HEK293 (cell line): ENCODE results near the gene CSKMT.
"Not testable (repeated sequence)": the region's sequence is repeated elsewhere in the genome, so short reads cannot be mapped to it uniquely, and the experiment has no call there.

Source experiments
- CTCF ChIA-PET: fragments of 350-600 bp; formaldehyde crosslinking; extraction: SDS; loops from one replicate; lab custom pipeline; 2021; ENCODE audit warnings: antibody characterized with exemption; lab: Yijun Ruan, JAX
- POLR2A ChIA-PET: fragments of 300-600 bp; formaldehyde crosslinking; extraction: SDS; loops from one replicate; lab custom pipeline; 2020; ENCODE audit warnings: antibody characterized with exemption, inconsistent platforms; lab: Yijun Ruan, JAX
- H3K27ac ChIP-seq: fragments of 200-500 bp; sonication (Bioruptor generic); 2 replicates; pipeline ENCODE4 v1.5.1; 2014; ENCODE audit warnings: low read depth, low read length, control low read depth, inconsistent platforms; ENCODE audit errors: extremely low read depth
- H3K36me3 ChIP-seq, 2 experiments: fragments of 200-500 bp in 1 of 2; sonication (Bioruptor generic) in 1 of 2; 1 replicate in 1 of 2; 2 replicates in 1 of 2; pipeline ENCODE4 v1.5.1; 2014 to 2017; ENCODE audit warnings: inconsistent platforms in 2 of 2, low read length in 2 of 2; ENCODE audit not compliant: control insufficient read depth in 2 of 2, insufficient read depth in 1 of 2
- H3K4me1 ChIP-seq: fragments of 200-500 bp; sonication (Bioruptor generic); 2 replicates; pipeline ENCODE4 v1.5.1; 2014; ENCODE audit warnings: mild to moderate bottlenecking, low read length, inconsistent platforms; ENCODE audit not compliant: control insufficient read depth, insufficient read depth
- H3K4me3 ChIP-seq: 2 replicates; pipeline ENCODE4 v1.5.1; 2011; ENCODE audit warnings: low read depth, mild to moderate bottlenecking, control low read depth, low read length, moderate library complexity
- H3K9me3 ChIP-seq: fragments of 200-500 bp; sonication (Bioruptor generic); 2 replicates; pipeline ENCODE4 v1.5.1; 2014; ENCODE audit warnings: low read depth, low read length, inconsistent platforms; ENCODE audit not compliant: control insufficient read depth, insufficient read depth
- EGR2 ChIP-seq: fragments of 450-650 bp; formaldehyde crosslinking; IDR thresholded peaks from 2 replicates; pipeline ENCODE4 v1.5.1; 2016; ENCODE audit warnings: low read depth, missing biosample characterization, missing genetic modification characterization
- ZFHX2 ChIP-seq: fragments of 450-650 bp; formaldehyde crosslinking; conservative IDR thresholded peaks from 2 replicates; pipeline ENCODE4 v1.5.1; 2016; ENCODE audit warnings: missing biosample characterization, missing genetic modification characterization
- ZFP41 ChIP-seq: fragments of 450-650 bp; formaldehyde crosslinking; IDR thresholded peaks from 2 replicates; pipeline ENCODE4 v1.5.1; 2016; ENCODE audit warnings: missing biosample characterization, missing genetic modification characterization, borderline replicate concordance
- ZNF202 ChIP-seq: fragments of 450-650 bp; formaldehyde crosslinking; IDR thresholded peaks from 2 replicates; pipeline ENCODE4 v1.5.1; 2016; ENCODE audit warnings: missing biosample characterization, missing genetic modification characterization, borderline replicate concordance
- ZNF214 ChIP-seq: fragments of 450-650 bp; formaldehyde crosslinking; IDR thresholded peaks from 2 replicates; pipeline ENCODE4 v1.5.1; 2017; ENCODE audit warnings: missing biosample characterization, mild to moderate bottlenecking, missing genetic modification characterization, borderline replicate concordance
- ZNF311 ChIP-seq: fragments of 450-650 bp; formaldehyde crosslinking; IDR thresholded peaks from 2 replicates; pipeline ENCODE4 v1.5.1; 2017; ENCODE audit warnings: missing biosample characterization, missing genetic modification characterization, borderline replicate concordance
- ZNF341 ChIP-seq: fragments of 450-650 bp; formaldehyde crosslinking; IDR thresholded peaks from 2 replicates; pipeline ENCODE4; 2016; ENCODE audit warnings: low read depth, missing biosample characterization, missing genetic modification characterization
- ZNF544 ChIP-seq: fragments of 450-650 bp; formaldehyde crosslinking; IDR thresholded peaks from 2 replicates; pipeline ENCODE4 v1.5.0; 2017; ENCODE audit warnings: missing biosample characterization, missing genetic modification characterization
- ZNF549 ChIP-seq: fragments of 450-650 bp; IDR thresholded peaks from 2 replicates; pipeline ENCODE4 v1.5.1; 2018; ENCODE audit warnings: missing biosample characterization, missing genetic modification characterization, mild to moderate bottlenecking, inconsistent platforms, moderate library complexity
- ZNF558 ChIP-seq: fragments of 450-650 bp; formaldehyde crosslinking; IDR thresholded peaks from 2 replicates; pipeline ENCODE4 v1.5.1; 2016; ENCODE audit warnings: missing biosample characterization, missing genetic modification characterization
- ZNF561 ChIP-seq: fragments of 450-650 bp; IDR thresholded peaks from 2 replicates; pipeline ENCODE4 v1.5.1; 2018; ENCODE audit warnings: missing biosample characterization, missing genetic modification characterization, borderline replicate concordance
- ZNF600 ChIP-seq: fragments of 450-650 bp; formaldehyde crosslinking; IDR thresholded peaks from 2 replicates; pipeline ENCODE4 v1.5.1; 2016; ENCODE audit warnings: missing biosample characterization, missing genetic modification characterization
- ZNF654 ChIP-seq: fragments of 450-650 bp; formaldehyde crosslinking; IDR thresholded peaks from 2 replicates; pipeline ENCODE4 v1.5.1; 2016; ENCODE audit warnings: low read depth, missing biosample characterization, missing genetic modification characterization
- ZNF791 ChIP-seq: fragments of 450-650 bp; formaldehyde crosslinking; IDR thresholded peaks from 2 replicates; pipeline ENCODE4 v1.5.1; 2016; ENCODE audit warnings: missing biosample characterization, missing genetic modification characterization
- ZNF843 ChIP-seq: fragments of 450-650 bp; formaldehyde crosslinking; IDR thresholded peaks from 2 replicates; pipeline ENCODE4 v1.5.1; 2016; ENCODE audit warnings: missing biosample characterization, missing genetic modification characterization
- TF ChIP-seq, protein P1 (sequence below): fragments of 450-650 bp; formaldehyde crosslinking; IDR thresholded peaks from 2 replicates; pipeline ENCODE4 v1.5.1; 2016; ENCODE audit warnings: missing biosample characterization, missing genetic modification characterization
- TF ChIP-seq, protein P2 (sequence below): fragments of 450-650 bp; formaldehyde crosslinking; IDR thresholded peaks from 2 replicates; pipeline ENCODE4 v1.5.1; 2016; ENCODE audit warnings: missing biosample characterization, missing genetic modification characterization
- TF ChIP-seq, protein P3 (sequence below): fragments of 450-650 bp; formaldehyde crosslinking; IDR thresholded peaks from 2 replicates; pipeline ENCODE4 v1.5.1; 2016; ENCODE audit warnings: missing biosample characterization, missing genetic modification characterization
- TF ChIP-seq, protein P4 (sequence below): fragments of 450-650 bp; formaldehyde crosslinking; IDR thresholded peaks from 2 replicates; pipeline ENCODE4 v1.5.1; 2016; ENCODE audit warnings: missing biosample characterization, missing genetic modification characterization
- TF ChIP-seq, protein P5 (sequence below): fragments of 450-650 bp; formaldehyde crosslinking; IDR thresholded peaks from 2 replicates; pipeline ENCODE4 v1.5.1; 2016; ENCODE audit warnings: missing biosample characterization, missing genetic modification characterization

Gene CSKMT

DNA sequence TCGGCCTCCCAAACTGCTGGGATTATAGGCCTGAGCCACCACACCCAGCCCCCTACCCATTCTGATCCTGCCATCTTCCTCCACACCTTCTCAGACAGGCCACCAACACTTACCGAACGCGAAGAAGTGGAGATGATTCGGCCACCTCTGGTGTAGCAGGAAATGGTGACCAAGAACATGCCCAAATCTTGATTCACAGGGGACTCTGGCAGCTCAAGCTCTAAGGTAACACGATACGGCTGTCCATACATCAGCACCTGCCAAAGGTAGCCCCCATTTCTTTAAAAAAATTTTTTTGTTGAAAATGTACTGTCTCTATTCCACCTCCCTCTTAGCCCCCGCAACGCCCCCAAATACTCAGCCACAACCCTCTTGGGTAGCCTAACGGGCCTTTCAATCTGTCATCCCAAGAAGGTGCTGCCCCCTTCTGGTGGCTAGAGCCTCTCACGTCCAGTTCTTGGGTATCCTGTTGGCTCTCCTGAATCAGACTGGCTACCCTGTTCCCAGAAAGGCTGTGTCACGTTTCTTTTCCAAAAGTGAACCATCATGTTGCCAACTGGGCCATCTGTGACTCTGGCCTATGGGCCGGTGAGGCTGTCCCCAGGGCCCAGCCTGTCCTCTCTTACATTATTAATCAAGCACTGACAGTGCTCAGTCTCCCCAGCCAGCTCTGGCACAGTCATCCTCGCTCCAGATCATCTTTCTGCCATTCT is 29.5 kb downstream of the CSKMT start:
- H3K36me3 ChIP-seq, result peaks cover 16 to 69% of the 10 kb centered on the region in 2 experiments; a peak in 2 of 3 replicates
- CTCF ChIA-PET, result interaction anchor here (0.5 to 6.8 kb wide), 25 partner anchors 9 to 300 kb away, joined by 3 to 46 read pairs (median 3); partner anchors contain the start of genes C11orf98, CSKMT, LBHD1 and TUT1
- TF ChIP-seq ZNF561 (peak; percentile 59; the same call in 1 of the 2 replicates), ZNF202 (tag by site-specific recombination) (no peak), ZNF791 (tag by site-specific recombination) (no peak), ZFHX2 (tag by site-specific recombination) (0 out of 2 replicates have a peak, but pooled peaks have one; percentile 10), ZNF843 (no peak), ZNF341 (tag by site-specific recombination) (no peak), ZNF654 (peak; percentile 48), ZNF544 (tag by site-specific recombination) (no peak)
- TF ChIP-seq, protein P1, sequence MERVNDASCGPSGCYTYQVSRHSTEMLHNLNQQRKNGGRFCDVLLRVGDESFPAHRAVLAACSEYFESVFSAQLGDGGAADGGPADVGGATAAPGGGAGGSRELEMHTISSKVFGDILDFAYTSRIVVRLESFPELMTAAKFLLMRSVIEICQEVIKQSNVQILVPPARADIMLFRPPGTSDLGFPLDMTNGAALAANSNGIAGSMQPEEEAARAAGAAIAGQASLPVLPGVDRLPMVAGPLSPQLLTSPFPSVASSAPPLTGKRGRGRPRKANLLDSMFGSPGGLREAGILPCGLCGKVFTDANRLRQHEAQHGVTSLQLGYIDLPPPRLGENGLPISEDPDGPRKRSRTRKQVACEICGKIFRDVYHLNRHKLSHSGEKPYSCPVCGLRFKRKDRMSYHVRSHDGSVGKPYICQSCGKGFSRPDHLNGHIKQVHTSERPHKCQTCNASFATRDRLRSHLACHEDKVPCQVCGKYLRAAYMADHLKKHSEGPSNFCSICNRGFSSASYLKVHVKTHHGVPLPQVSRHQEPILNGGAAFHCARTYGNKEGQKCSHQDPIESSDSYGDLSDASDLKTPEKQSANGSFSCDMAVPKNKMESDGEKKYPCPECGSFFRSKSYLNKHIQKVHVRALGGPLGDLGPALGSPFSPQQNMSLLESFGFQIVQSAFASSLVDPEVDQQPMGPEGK, result peak; percentile 25; the same call in 1 of the 2 replicates
- TF ChIP-seq, protein P2, sequence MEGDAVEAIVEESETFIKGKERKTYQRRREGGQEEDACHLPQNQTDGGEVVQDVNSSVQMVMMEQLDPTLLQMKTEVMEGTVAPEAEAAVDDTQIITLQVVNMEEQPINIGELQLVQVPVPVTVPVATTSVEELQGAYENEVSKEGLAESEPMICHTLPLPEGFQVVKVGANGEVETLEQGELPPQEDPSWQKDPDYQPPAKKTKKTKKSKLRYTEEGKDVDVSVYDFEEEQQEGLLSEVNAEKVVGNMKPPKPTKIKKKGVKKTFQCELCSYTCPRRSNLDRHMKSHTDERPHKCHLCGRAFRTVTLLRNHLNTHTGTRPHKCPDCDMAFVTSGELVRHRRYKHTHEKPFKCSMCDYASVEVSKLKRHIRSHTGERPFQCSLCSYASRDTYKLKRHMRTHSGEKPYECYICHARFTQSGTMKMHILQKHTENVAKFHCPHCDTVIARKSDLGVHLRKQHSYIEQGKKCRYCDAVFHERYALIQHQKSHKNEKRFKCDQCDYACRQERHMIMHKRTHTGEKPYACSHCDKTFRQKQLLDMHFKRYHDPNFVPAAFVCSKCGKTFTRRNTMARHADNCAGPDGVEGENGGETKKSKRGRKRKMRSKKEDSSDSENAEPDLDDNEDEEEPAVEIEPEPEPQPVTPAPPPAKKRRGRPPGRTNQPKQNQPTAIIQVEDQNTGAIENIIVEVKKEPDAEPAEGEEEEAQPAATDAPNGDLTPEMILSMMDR (tag by site-specific recombination), result peak; percentile 11; the same call in 1 of the 2 replicates
- TF ChIP-seq, protein P3, sequence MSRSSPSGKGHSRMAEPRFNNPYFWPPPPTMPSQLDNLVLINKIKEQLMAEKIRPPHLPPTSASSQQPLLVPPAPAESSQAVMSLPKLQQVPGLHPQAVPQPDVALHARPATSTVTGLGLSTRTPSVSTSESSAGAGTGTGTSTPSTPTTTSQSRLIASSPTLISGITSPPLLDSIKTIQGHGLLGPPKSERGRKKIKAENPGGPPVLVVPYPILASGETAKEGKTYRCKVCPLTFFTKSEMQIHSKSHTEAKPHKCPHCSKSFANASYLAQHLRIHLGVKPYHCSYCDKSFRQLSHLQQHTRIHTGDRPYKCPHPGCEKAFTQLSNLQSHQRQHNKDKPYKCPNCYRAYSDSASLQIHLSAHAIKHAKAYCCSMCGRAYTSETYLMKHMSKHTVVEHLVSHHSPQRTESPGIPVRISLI (tag by site-specific recombination), result no peak
- no peak overlapping the region for H3K27ac ChIP-seq
- no peak overlapping the region for H3K4me3 ChIP-seq
- no peaks in the 10 kb centered on the region for H3K4me1 ChIP-seq
- POLR2A ChIA-PET, result interaction anchor here (0.6 to 1.7 kb wide), 8 partner anchors 12 to 103 kb away, joined by 3 to 12 read pairs (median 4); partner anchors contain the start of genes C11orf98, CSKMT, HNRNPUL2 and TUT1
- H3K9me3 ChIP-seq, result no peaks in the 10 kb centered on the region

DNA sequence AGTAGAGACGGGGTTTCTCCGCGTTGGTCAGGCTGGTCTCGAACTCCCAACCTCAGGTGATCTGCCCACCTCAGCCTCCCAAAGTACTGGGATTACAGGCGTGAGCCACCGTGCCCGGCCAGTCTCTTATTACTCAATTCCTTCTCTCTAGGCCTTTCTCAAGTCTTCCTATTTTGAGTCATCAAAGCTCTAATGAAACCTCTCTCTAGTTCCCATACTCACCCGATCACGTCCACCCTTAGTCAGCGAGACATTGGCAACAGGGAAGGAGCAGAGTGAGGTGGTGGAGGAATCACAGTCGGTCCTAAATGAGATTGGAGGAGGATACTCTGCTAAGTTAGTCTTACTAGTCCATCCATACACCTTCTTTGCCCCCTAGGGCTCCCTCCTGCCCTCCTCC is 37.1 kb downstream of the CSKMT start:
- no peaks in the 10 kb centered on the region for H3K9me3 ChIP-seq
- TF ChIP-seq ZNF311 (tag by site-specific recombination) (no peak), ZNF600 (tag by site-specific recombination) (no peak), ZNF214 (tag by site-specific recombination) (no peak), EGR2 (tag by site-specific recombination) (no peak), ZNF561 (no peak), ZNF558 (tag by site-specific recombination) (no peak), ZFP41 (tag by site-specific recombination) (no peak), ZNF549 (tag by site-specific recombination) (no peak)
- TF ChIP-seq, protein P4, sequence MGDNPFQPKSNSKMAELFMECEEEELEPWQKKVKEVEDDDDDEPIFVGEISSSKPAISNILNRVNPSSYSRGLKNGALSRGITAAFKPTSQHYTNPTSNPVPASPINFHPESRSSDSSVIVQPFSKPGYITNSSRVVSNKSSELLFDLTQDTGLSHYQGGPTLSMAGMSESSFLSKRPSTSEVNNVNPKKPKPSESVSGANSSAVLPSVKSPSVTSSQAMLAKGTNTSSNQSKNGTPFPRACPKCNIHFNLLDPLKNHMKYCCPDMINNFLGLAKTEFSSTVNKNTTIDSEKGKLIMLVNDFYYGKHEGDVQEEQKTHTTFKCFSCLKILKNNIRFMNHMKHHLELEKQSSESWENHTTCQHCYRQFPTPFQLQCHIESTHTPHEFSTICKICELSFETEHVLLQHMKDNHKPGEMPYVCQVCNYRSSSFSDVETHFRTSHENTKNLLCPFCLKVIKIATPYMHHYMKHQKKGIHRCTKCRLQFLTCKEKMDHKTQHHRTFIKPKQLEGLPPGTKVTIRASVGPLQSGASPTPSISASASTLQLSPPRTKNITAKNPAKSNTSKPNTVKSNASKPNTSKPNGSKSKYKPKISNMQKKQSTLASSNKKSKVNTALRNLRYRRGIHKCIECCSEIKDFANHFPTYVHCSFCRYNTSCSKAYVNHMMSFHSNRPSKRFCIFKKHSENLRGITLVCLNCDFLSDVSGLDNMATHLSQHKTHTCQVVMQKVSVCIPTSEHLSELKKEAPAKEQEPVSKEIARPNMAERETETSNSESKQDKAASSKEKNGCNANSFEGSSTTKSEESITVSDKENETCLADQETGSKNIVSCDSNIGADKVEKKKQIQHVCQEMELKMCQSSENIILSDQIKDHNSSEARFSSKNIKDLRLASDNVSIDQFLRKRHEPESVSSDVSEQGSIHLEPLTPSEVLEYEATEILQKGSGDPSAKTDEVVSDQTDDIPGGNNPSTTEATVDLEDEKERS, result no peak
- TF ChIP-seq, protein P5, sequence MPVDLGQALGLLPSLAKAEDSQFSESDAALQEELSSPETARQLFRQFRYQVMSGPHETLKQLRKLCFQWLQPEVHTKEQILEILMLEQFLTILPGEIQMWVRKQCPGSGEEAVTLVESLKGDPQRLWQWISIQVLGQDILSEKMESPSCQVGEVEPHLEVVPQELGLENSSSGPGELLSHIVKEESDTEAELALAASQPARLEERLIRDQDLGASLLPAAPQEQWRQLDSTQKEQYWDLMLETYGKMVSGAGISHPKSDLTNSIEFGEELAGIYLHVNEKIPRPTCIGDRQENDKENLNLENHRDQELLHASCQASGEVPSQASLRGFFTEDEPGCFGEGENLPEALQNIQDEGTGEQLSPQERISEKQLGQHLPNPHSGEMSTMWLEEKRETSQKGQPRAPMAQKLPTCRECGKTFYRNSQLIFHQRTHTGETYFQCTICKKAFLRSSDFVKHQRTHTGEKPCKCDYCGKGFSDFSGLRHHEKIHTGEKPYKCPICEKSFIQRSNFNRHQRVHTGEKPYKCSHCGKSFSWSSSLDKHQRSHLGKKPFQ, result no peak
- H3K4me1 ChIP-seq, result peaks cover 3% of the 10 kb centered on the region; the same call in 1 of the 2 replicates
- peaks cover 15 to 71% of the 10 kb centered on the region in 2 experiments for H3K36me3 ChIP-seq
- CTCF ChIA-PET, result interaction anchor here (0.7 to 1.7 kb wide), 3 partner anchors 8 to 21 kb away, joined by 7 to 12 read pairs (median 8); partner anchors contain the start of gene LRRN4CL
- H3K27ac ChIP-seq, result no peak overlapping the region
- no peak overlapping the region for H3K4me3 ChIP-seq
- POLR2A ChIA-PET, result interaction anchor here (0.6 to 1.8 kb wide), 2 partner anchors 11 to 37 kb away, joined by 3 to 4 read pairs; partner anchors contain the start of genes C11orf98 and CSKMT

DNA sequence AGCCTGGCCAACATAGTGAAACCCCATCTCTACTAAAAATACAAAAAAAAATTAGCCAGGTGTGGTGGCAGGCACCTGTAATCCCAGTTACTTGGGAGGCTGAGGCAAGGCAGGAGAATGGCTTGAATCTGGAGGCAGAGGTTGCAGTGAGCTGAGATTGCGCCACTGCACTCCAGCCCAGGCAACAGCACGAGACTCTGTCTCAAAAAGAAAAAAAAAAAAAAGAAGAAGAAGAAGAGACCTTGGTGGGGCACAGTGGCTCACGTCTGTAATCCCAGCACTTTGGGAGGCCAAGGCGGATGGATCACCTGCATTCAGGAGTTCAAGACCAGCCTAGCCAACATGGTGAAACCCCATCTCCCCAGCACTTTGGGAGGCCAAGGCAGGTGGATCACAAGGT is 38.8 kb downstream of the CSKMT start:
- H3K4me3 ChIP-seq, H3K9me3 ChIP-seq, H3K27ac ChIP-seq, H3K4me1 ChIP-seq: not testable (repeated sequence)
- peaks cover 15 to 83% of the 10 kb centered on the region in 2 experiments for H3K36me3 ChIP-seq
- ChIA-PET POLR2A (interaction anchor here (0.6 to 1.8 kb wide), 4 partner anchors 15 to 1676 kb away, joined by 4 to 10 read pairs (median 5); partner anchors contain the start of genes C11orf98, CSKMT and LRRN4CL), CTCF (interaction anchor here (0.6 to 1.6 kb wide), 4 partner anchors 10 to 1133 kb away, joined by 3 to 12 read pairs (median 4); partner anchors contain the start of gene TMEM179B)
